ENCODE results near the gene CCDC122. TPM values are rescaled to one million over a fixed set of nuclear protein-coding genes. Genes with fewer than 3 reads are reported as not detected.

CCDC122 gene
- total RNA-seq: 1 to 10 TPM; 1.6 to 2.1 TPM

DNA sequence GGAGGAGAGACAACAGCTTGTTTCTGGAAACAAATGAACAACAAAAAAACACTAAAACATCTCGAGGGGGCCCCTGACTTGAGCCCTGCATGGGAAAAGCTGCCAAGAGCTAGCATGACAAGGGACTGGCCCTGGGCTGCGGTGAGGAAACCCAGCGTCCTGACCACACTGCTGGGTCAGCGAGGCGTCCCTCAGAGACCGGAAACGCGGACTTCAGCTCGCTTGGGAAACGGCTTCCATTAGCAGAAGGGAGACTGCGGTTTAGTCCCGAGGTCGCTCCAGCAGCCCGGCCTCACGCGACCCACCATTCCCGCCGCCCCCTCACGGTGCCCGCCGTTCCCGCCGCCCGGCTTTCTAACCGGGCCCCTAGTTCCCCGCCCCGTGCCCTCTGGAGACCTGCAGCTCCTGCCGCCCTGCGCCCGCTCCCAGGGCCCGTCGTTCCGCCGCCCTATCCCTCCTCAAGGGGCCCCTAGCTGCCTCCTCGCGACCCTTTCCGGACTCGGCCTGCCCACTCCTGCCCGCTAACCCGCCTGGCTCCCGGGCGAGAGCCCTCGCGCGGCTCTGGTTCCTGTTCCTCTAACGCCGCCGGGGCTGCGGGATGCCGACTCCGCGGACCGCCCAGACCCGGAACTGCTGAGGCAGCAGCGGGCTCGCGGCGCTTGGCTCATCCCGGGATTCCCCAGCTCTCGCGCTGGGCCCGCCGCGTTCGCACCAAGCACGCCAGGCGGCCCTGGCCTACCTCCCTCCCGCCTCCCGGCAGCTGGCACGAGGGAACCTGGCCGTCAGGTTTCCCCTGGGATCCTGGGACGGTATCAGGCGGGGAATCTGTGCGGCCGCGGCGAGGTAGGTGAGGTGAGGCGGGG lies at the start of gene CCDC122:
TSS of gene CCDC122 (minus strand) at position 849 of the 863 bp plus-strand sequence. CDS start 10,364 bp downstream, outside the sequence.
- peak within 1 kb of the TSS; percentile 88 for H3K27ac Mint-ChIP-seq
- H3K4me1 Mint-ChIP-seq (ENCODE audit: low read depth): peaks cover 28% of the 10 kb centered on the region
- no peaks in the 10 kb centered on the region for H3K36me3 Mint-ChIP-seq (ENCODE audit: low read depth)
- ChIA-PET CTCF (interaction anchor here (1.2 kb wide), 1 partner anchor 26 kb away, joined by 6 read pairs; no protein-coding TSS in a partner anchor), POLR2A (interaction anchor here (1.0 kb wide), 1 partner anchor 12 kb away, joined by 3 read pairs; no protein-coding TSS in a partner anchor)
- DNase-seq (peak; percentile 78), ATAC-seq (peak; percentile 86)
- intact Hi-C loops (cut with micrococcal nuclease): loop anchor here (10.0 kb wide), 1 partner anchor 904 kb away; no protein-coding TSS in a partner anchor
- TF ChIP-seq, protein P1, sequence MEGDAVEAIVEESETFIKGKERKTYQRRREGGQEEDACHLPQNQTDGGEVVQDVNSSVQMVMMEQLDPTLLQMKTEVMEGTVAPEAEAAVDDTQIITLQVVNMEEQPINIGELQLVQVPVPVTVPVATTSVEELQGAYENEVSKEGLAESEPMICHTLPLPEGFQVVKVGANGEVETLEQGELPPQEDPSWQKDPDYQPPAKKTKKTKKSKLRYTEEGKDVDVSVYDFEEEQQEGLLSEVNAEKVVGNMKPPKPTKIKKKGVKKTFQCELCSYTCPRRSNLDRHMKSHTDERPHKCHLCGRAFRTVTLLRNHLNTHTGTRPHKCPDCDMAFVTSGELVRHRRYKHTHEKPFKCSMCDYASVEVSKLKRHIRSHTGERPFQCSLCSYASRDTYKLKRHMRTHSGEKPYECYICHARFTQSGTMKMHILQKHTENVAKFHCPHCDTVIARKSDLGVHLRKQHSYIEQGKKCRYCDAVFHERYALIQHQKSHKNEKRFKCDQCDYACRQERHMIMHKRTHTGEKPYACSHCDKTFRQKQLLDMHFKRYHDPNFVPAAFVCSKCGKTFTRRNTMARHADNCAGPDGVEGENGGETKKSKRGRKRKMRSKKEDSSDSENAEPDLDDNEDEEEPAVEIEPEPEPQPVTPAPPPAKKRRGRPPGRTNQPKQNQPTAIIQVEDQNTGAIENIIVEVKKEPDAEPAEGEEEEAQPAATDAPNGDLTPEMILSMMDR (IDR thresholded peaks at IDR 0.05): no peak
- peaks cover 22% of the 10 kb centered on the region for H3K27me3 Mint-ChIP-seq
- H3K9me3 Mint-ChIP-seq: no peaks in the 10 kb centered on the region
- peak within 1 kb of the TSS; percentile 82 for H3K4me3 Mint-ChIP-seq

DNA sequence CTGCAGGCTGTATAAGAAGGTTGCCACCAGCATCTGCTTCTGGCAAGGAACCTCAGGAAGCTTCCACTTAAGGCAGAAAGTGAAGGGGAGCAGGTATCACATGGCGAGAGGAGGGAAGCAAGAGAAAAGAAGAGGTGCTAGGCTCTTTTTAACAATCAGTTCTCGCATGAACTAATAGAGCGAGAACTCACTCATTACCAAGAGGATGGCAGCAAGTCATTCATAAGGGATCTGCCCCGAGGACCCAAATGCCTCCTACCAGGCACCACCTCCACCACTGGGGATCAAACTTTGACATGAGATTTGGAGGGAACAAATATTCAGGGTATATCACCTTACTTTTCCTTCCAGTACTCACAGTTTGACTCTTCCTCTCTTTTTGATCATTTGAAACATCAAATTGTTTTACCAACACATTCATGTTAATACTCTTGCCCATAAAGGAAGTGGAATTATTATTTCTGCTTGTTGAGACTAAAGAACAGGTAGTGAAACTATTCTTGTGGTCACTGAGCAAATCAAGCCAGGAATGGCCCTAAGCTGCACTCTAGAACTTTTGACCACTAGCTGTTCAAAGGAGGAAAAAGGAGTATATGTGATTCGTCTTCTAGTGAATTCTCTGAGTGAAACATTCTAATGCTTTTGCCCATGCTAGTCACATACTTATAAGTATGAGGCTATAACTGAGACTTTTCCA lies 45.2 kb upstream of the CCDC122 start:
- CTCF ChIA-PET: interaction anchor here (0.7 to 1.6 kb wide), 2 partner anchors 16 to 19 kb away, joined by 3 read pairs; no protein-coding TSS in a partner anchor
- intact Hi-C loops (cut with micrococcal nuclease): no loop called here

DNA sequence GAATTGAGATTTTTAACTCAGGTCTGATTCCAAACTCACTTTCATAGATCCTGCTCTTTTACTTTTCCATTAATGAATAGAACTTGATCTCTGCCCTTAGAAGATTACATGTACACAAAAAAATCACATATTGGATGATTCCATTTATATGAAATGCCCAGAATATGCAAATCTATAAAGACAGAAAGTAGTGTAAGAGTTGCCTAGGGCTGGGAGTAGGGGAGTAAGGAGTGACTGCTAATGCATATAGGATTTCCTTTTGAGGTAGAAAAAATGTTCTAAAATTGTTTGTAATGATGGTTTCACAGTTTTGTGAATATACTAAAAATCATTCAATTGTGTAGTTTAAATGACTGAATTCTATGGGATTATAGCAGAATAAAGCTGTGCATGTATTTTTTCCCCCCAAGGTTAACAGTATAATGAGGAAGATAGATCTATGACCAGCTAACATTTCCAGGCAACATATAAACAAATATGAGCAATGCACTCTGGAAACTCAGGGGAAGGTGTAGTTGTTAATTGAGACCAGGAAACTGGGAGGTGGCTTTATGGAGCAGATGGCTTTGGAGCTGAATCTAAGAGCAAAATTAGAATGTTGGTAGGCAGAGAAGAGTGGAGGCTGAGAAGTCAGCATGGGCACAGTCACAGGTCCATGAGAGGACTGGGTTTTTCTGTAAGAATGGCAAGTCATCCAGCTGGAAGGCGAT lies 41.6 kb upstream of the CCDC122 start:
- no peak overlapping the region for H3K27ac Mint-ChIP-seq
- peaks cover 7% of the 10 kb centered on the region for H3K27me3 Mint-ChIP-seq
- no peaks in the 10 kb centered on the region for H3K4me1 Mint-ChIP-seq (ENCODE audit: low read depth)
- intact Hi-C loops (cut with micrococcal nuclease): no loop called here
- no peak for ATAC-seq
- no peaks in the 10 kb centered on the region for H3K36me3 Mint-ChIP-seq (ENCODE audit: low read depth)
- DNase-seq: no peak
- H3K9me3 Mint-ChIP-seq: no peaks in the 10 kb centered on the region
- POLR2A ChIA-PET: interaction anchor here (0.6 to 0.9 kb wide), 2 partner anchors 386 to 480 kb away, joined by 3 read pairs; no protein-coding TSS in a partner anchor
- TF ChIP-seq, protein P1 (IDR thresholded peaks at IDR 0.05): no peak
- H3K4me3 Mint-ChIP-seq: no peak overlapping the region
- CTCF ChIA-PET: interaction anchor here (2.7 to 3.8 kb wide), 2 partner anchors 12 to 16 kb away, joined by 8 to 13 read pairs; no protein-coding TSS in a partner anchor

More for the DNA sequence above, 45.2 kb upstream of the CCDC122 start:
- H3K4me3 Mint-ChIP-seq: no peak overlapping the region
- no peak overlapping the region for H3K27ac Mint-ChIP-seq
- no peaks in the 10 kb centered on the region for H3K4me1 Mint-ChIP-seq (ENCODE audit: low read depth)
- ATAC-seq (no peak), DNase-seq (no peak)
- no peaks in the 10 kb centered on the region for H3K36me3 Mint-ChIP-seq (ENCODE audit: low read depth)
- peaks cover 7% of the 10 kb centered on the region for H3K27me3 Mint-ChIP-seq
- POLR2A ChIA-PET: no interaction called here
- TF ChIP-seq, protein P1 (IDR thresholded peaks at IDR 0.05): no peak
- H3K9me3 Mint-ChIP-seq: no peaks in the 10 kb centered on the region

DNA sequence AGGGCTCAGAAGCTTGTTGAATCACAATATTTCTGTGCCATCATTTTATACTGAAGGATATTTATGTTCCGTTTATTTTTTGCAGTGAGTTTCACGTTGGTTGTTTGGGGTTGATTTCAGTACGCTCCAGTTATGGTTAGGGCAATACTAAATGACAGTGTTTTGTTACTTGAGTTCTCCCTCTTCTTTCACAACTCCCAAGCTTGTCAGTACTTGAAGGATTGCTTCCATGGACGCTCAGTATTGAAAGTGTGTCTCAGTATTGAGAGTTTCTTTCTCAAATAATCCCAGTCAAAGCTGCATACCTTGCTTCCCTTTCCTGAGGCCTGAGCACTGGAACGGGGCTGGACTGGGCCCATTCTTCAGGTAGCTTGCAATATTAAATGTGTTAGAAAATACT lies 39.1 kb upstream of the CCDC122 start:
- intact Hi-C loops (cut with micrococcal nuclease): no loop called here
- POLR2A ChIA-PET: no interaction called here

More for the DNA sequence above, 39.1 kb upstream of the CCDC122 start:
- Mint-ChIP-seq H3K36me3 (ENCODE audit: low read depth) (no peaks in the 10 kb centered on the region), H3K9me3 (no peaks in the 10 kb centered on the region), H3K4me1 (ENCODE audit: low read depth) (no peaks in the 10 kb centered on the region), H3K27me3 (peaks cover 3% of the 10 kb centered on the region), H3K4me3 (no peak overlapping the region), H3K27ac (no peak overlapping the region)
- DNase-seq: no peak
- TF ChIP-seq, protein P1 (IDR thresholded peaks at IDR 0.05): no peak
- ATAC-seq: no peak
- CTCF ChIA-PET: interaction anchor here (3.8 kb wide), 1 partner anchor 10 kb away, joined by 13 read pairs; no protein-coding TSS in a partner anchor
